Measurements from ENCODE around the gene EML6.

The EML6 gene

GRCh38 chr2:54723131-54723995 lies at the start of gene EML6:
Gene EML6 (plus strand): TSS chr2:54723662. CDS start chr2:54725062, 1,400 bp downstream.
- peak within 1 kb of the TSS; percentile 78 for H3K4me3 ChIP-seq (ENCODE audit: low read depth, low read length)
- peak; percentile 18 for TF ChIP-seq CTCF (IDR thresholded peaks at IDR 0.05; ENCODE audit: low read depth, low read length)
- in situ Hi-C loops (cut with HindIII; ENCODE audit: low sequenced_read_pairs) = no loop called here
- DNase-seq (ENCODE audit: low read depth, low spot score) = peak; percentile 99

GRCh38 chr2:54675281-54675680 lies 48.2 kb upstream of the EML6 start:
- in situ Hi-C loops (cut with HindIII; ENCODE audit: low sequenced_read_pairs) = no loop called here
- no peak for TF ChIP-seq CTCF (IDR thresholded peaks at IDR 0.05; ENCODE audit: low read depth, low read length)
- DNase-seq (ENCODE audit: low read depth, low spot score) = no peak
- no peak overlapping the region for H3K4me3 ChIP-seq (ENCODE audit: low read depth, low read length)

GRCh38 chr2:54675738-54676137 lies 47.7 kb upstream of the EML6 start:
- DNase-seq (ENCODE audit: low read depth, low spot score) = no peak
- in situ Hi-C loops (cut with HindIII; ENCODE audit: low sequenced_read_pairs) = no loop called here
- TF ChIP-seq CTCF (IDR thresholded peaks at IDR 0.05; ENCODE audit: low read depth, low read length) = no peak
- no peak overlapping the region for H3K4me3 ChIP-seq (ENCODE audit: low read depth, low read length)

- in situ Hi-C loops (cut with HindIII; ENCODE audit: low sequenced_read_pairs) = no loop called here
- H3K4me3 ChIP-seq (ENCODE audit: low read depth, low read length) = no peak overlapping the region
- peak; percentile 40 for DNase-seq (ENCODE audit: low read depth, low spot score)
- TF ChIP-seq CTCF (IDR thresholded peaks at IDR 0.05; ENCODE audit: low read depth, low read length) = no peak
Observed at GRCh38 chr2:54676656-54677055, 46.8 kb upstream of the EML6 start.

- in situ Hi-C loops (cut with HindIII; ENCODE audit: low sequenced_read_pairs) = no loop called here
- no peak overlapping the region for H3K4me3 ChIP-seq (ENCODE audit: low read depth, low read length)
- no peak for DNase-seq (ENCODE audit: low read depth, low spot score)
- no peak for TF ChIP-seq CTCF (IDR thresholded peaks at IDR 0.05; ENCODE audit: low read depth, low read length)
Observed at GRCh38 chr2:54677476-54678265, 45.8 kb upstream of the EML6 start.

- no peak overlapping the region for H3K4me3 ChIP-seq (ENCODE audit: low read depth, low read length)
Observed at GRCh38 chr2:54678719-54679118, 44.7 kb upstream of the EML6 start.

More at GRCh38 chr2:54678719-54679118, 44.7 kb upstream of the EML6 start:
- no peak for DNase-seq (ENCODE audit: low read depth, low spot score)
- in situ Hi-C loops (cut with HindIII; ENCODE audit: low sequenced_read_pairs) = no loop called here
- no peak for TF ChIP-seq CTCF (IDR thresholded peaks at IDR 0.05; ENCODE audit: low read depth, low read length)

All from astrocyte of the spinal cord (primary cell).